ENCODE data around the gene ASPRV1. TPM values are rescaled to one million over a fixed set of nuclear protein-coding genes. Genes with fewer than 3 reads are reported as not detected.

Gene ASPRV1
- total RNA-seq, 3 donors from 2014 or later (not counting 1 experiment from before 2014, with no cell fraction given), result 1.4 to 2.7 (median 1.9) TPM

GRCh38 chr2:69945941-69946340 lies 15.5 kb downstream of the ASPRV1 start:
- ATAC-seq, result no peak
- intact Hi-C loops (cut with micrococcal nuclease), result loop anchor here (2.0 to 10.0 kb wide), 2 partner anchors 31 to 199 kb away; partner anchors contain the start of gene MXD1
- Mint-ChIP-seq H3K27me3 (ENCODE audit: low read depth in 2 of 2) (no peaks in the 10 kb centered on the region), H3K9me3 (no peaks in the 10 kb centered on the region), H3K4me3 (peak overlapping the region; percentile 82), H3K4me1 (peaks cover 34 to 42% of the 10 kb centered on the region in 2 donors), H3K27ac (peak overlapping the region; percentile 78 to 91), H3K36me3 (peaks cover 8% of the 10 kb centered on the region)
- no peak for TF ChIP-seq CTCF (IDR thresholded peaks at IDR 0.05)
- H3K9me3 ChIP-seq (ENCODE audit: control insufficient read depth, insufficient read depth, low read length), result no peaks in the 10 kb centered on the region
- 88% methylated on average over 8 of the region's 8 CpGs for WGBS (ENCODE audit: insufficient coverage)
- H3K4me3 ChIP-seq (ENCODE audit: low read length), result no peak overlapping the region
- no peak for DNase-seq
- no peaks in the 10 kb centered on the region for H3K27me3 ChIP-seq (ENCODE audit: control insufficient read depth, insufficient read depth, low read length)
- H3K4me1 ChIP-seq (ENCODE audit: control insufficient read depth, insufficient read depth, low read length), result peaks cover 36% of the 10 kb centered on the region
- peak overlapping the region; percentile 49 for H3K27ac ChIP-seq (ENCODE audit: low read length)
- peaks cover 21% of the 10 kb centered on the region for H3K36me3 ChIP-seq (ENCODE audit: control insufficient read depth, insufficient read depth, low read length)

- Mint-ChIP-seq H3K4me1 (peaks cover 34 to 42% of the 10 kb centered on the region in 2 donors), H3K36me3 (peaks cover 8% of the 10 kb centered on the region), H3K27ac (peak overlapping the region; percentile 78 to 91), H3K9me3 (no peaks in the 10 kb centered on the region), H3K4me3 (peak overlapping the region; percentile 82), H3K27me3 (ENCODE audit: low read depth in 2 of 2) (no peaks in the 10 kb centered on the region)
- no peak overlapping the region for H3K4me3 ChIP-seq (ENCODE audit: low read length)
- DNase-seq (peak in 1 of 2 donors; percentile 15), ATAC-seq (peak in 2 of 3 donors; percentile 23 to 41)
- intact Hi-C loops (cut with micrococcal nuclease), result loop anchor here (10.0 kb wide), 1 partner anchor 199 kb away; no protein-coding TSS in a partner anchor
- 66% methylated on average over 8 of the region's 8 CpGs for WGBS (ENCODE audit: insufficient coverage)
- no peaks in the 10 kb centered on the region for H3K9me3 ChIP-seq (ENCODE audit: control insufficient read depth, insufficient read depth, low read length)
- no peak for TF ChIP-seq CTCF (IDR thresholded peaks at IDR 0.05)
- H3K27ac ChIP-seq (ENCODE audit: low read length), result peak overlapping the region; percentile 49
- H3K4me1 ChIP-seq (ENCODE audit: control insufficient read depth, insufficient read depth, low read length), result peaks cover 36% of the 10 kb centered on the region
- H3K27me3 ChIP-seq (ENCODE audit: control insufficient read depth, insufficient read depth, low read length), result no peaks in the 10 kb centered on the region
- H3K36me3 ChIP-seq (ENCODE audit: control insufficient read depth, insufficient read depth, low read length), result peaks cover 25% of the 10 kb centered on the region
Measured at GRCh38 chr2:69945441-69945840, 16.0 kb downstream of the ASPRV1 start.

GRCh38 chr2:69944756-69945155 lies 16.7 kb downstream of the ASPRV1 start:
- Mint-ChIP-seq H3K4me3 (no peak overlapping the region), H3K36me3 (peaks cover 8% of the 10 kb centered on the region), H3K27me3 (ENCODE audit: low read depth in 2 of 2) (no peaks in the 10 kb centered on the region), H3K27ac (peak overlapping the region; percentile 78 to 91), H3K9me3 (no peaks in the 10 kb centered on the region), H3K4me1 (peaks cover 34 to 42% of the 10 kb centered on the region in 2 donors)
- 94% methylated on average over 7 of the region's 7 CpGs for WGBS (ENCODE audit: insufficient coverage)
- Histone ChIP-seq H3K9me3 (ENCODE audit: control insufficient read depth, insufficient read depth, low read length) (no peaks in the 10 kb centered on the region), H3K4me3 (ENCODE audit: low read length) (no peak overlapping the region), H3K27me3 (ENCODE audit: control insufficient read depth, insufficient read depth, low read length) (no peaks in the 10 kb centered on the region), H3K4me1 (ENCODE audit: control insufficient read depth, insufficient read depth, low read length) (peaks cover 36% of the 10 kb centered on the region), H3K27ac (ENCODE audit: low read length) (no peak overlapping the region), H3K36me3 (ENCODE audit: control insufficient read depth, insufficient read depth, low read length) (peaks cover 32% of the 10 kb centered on the region)
- ATAC-seq (no peak), DNase-seq (no peak)
- no peak for TF ChIP-seq CTCF (IDR thresholded peaks at IDR 0.05)
- intact Hi-C loops (cut with micrococcal nuclease), result loop anchor here (10.0 kb wide), 1 partner anchor 200 kb away; no protein-coding TSS in a partner anchor

Data from natural killer cell (primary cell).